Gastrocnemius medialis (tissue), 4 donors: Measurements from ENCODE around the gene RXYLT1. TPM values are rescaled to one million over a fixed set of nuclear protein-coding genes. Genes with fewer than 3 reads are reported as not detected.

Experiments used
- ATAC-seq, 2 donors: fragments of 150-250 bp; one replicate each; pipeline ENCODE4 v1.9.1; 2016
- DNase-seq, 2 donors: peaks; one replicate each; pipeline ENCODE4 v3.0.0-alpha.2; 2019
- H3K27ac ChIP-seq, 4 donors: fragments of 200-600 bp; sonication (generic); 1 replicate in 1 of 4; 2 replicates in 3 of 4; pipeline ENCODE4 v1.5.1; 2016 to 2018; ENCODE audit warnings: mild to moderate bottlenecking in 2 of 4, moderate library complexity in 1 of 4
- H3K27me3 ChIP-seq, 3 donors: fragments of 200-600 bp; sonication (generic) in 2 of 3; 1 replicate in 1 of 3; 2 replicates in 2 of 3; pipeline versions ENCODE4 v1.5.1 to v1.6.0; 2016 to 2019; ENCODE audit warnings: mild to moderate bottlenecking in 1 of 3, moderate library complexity in 1 of 3
- H3K36me3 ChIP-seq, 2 donors: fragments of 200-600 bp; sonication (generic) in 1 of 2; one replicate each; pipeline ENCODE4 v1.5.1; 2017 to 2018
- H3K4me1 ChIP-seq, 2 donors: fragments of 200-600 bp; sonication (generic) in 1 of 2; one replicate each; pipeline ENCODE4 v1.5.1; 2016 to 2017; ENCODE audit warnings: mild to moderate bottlenecking in 2 of 2
- H3K4me3 ChIP-seq, 4 donors: fragments of 200-600 bp; sonication (generic) in 3 of 4; 1 replicate in 1 of 4; 2 replicates in 3 of 4; pipeline ENCODE4 v1.5.1; 2016 to 2019; ENCODE audit warnings: mild to moderate bottlenecking in 2 of 4
- H3K9me3 ChIP-seq, 3 donors: fragments of 200-600 bp; sonication (generic) in 2 of 3; 1 replicate in 1 of 3; 2 replicates in 2 of 3; pipeline ENCODE4 v1.5.1; 2016 to 2019
- POLR2A ChIP-seq, 2 donors: fragments of 450-650 bp; IDR thresholded peaks; one replicate each; pipeline ENCODE4 v1.6.1; 2017; ENCODE audit warnings: antibody characterized with exemption in 2 of 2, mild to moderate bottlenecking in 2 of 2, moderate library complexity in 2 of 2
- in situ Hi-C, 4 donors: fragments of 200-750 bp; cut with MboI; loops; one replicate each; pipeline versions ENCODE4 v1.15.0 to v1.8.0; 2017; ENCODE audit warnings: low sequenced_read_pairs in 4 of 4
- intact Hi-C: fragments of 100-400 bp; cut with DNase I; formaldehyde crosslinking; loops from one replicate; pipeline ENCODE4 v1.15.1; 2023; ENCODE audit warnings: low total_unique reads
- total RNA-seq, 4 donors: library from RNA; depleted of rRNA; stranded (reverse); fragments of >200 nt; gene quantifications; one replicate each; pipeline versions ENCODE4 v1.1.0 to v1.2.3, GENCODE V29; 2016
- TF ChIP-seq, protein P1 (sequence below), 5 experiments: fragments of 450-650 bp in 3 of 5; fragments of 200-600 bp in 2 of 5; sonication (generic) in 2 of 5; IDR thresholded peaks in 4 of 5; conservative IDR thresholded peaks in 1 of 5; 1 replicate in 4 of 5; 2 replicates in 1 of 5; pipeline ENCODE4 v1.5.1; 2016 to 2019; ENCODE audit warnings: antibody characterized with exemption in 5 of 5, mild to moderate bottlenecking in 3 of 5, moderate library complexity in 3 of 5

RXYLT1 gene
- total RNA-seq, 4 donors from 2014 or later = 9.4 to 16.5 (median 14.1) TPM

DNA sequence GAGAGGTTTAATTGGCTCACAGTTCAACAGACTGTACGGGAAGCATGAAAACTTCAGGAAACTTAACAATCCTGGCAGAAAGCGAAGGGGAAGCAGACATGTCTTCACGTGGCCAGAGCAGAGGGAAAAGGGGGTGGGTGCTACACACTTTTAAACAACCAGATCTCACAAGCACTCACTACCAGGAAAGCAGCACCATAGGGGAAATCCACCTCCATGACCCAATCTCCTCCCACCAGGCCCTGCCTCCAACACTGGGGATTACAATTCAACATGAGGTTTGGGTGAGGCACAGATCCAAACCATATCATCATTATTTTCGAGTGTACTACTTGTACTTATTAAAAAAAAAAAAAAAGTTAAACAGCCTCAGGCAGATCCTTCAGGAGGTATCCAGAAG lies 29.9 kb downstream of the RXYLT1 start:
- Histone ChIP-seq H3K9me3 (no peaks in the 10 kb centered on the region), H3K4me1 (no peaks in the 10 kb centered on the region), H3K36me3 (peaks cover 0 to 8% of the 10 kb centered on the region in 2 donors), H3K4me3 (no peak overlapping the region), H3K27ac (no peak overlapping the region), H3K27me3 (no peaks in the 10 kb centered on the region)
- TF ChIP-seq POLR2A (IDR thresholded peaks at IDR 0.05) = no peak
- TF ChIP-seq, protein P1, sequence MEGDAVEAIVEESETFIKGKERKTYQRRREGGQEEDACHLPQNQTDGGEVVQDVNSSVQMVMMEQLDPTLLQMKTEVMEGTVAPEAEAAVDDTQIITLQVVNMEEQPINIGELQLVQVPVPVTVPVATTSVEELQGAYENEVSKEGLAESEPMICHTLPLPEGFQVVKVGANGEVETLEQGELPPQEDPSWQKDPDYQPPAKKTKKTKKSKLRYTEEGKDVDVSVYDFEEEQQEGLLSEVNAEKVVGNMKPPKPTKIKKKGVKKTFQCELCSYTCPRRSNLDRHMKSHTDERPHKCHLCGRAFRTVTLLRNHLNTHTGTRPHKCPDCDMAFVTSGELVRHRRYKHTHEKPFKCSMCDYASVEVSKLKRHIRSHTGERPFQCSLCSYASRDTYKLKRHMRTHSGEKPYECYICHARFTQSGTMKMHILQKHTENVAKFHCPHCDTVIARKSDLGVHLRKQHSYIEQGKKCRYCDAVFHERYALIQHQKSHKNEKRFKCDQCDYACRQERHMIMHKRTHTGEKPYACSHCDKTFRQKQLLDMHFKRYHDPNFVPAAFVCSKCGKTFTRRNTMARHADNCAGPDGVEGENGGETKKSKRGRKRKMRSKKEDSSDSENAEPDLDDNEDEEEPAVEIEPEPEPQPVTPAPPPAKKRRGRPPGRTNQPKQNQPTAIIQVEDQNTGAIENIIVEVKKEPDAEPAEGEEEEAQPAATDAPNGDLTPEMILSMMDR (IDR thresholded peaks at IDR 0.05 in 4 of 5, conservative IDR thresholded peaks at IDR 0.05 in 1 of 5) = no peak
- ATAC-seq (no peak), DNase-seq (no peak)
- intact Hi-C loops = loop anchor here (10.0 kb wide), 1 partner anchor 705 kb away; no protein-coding TSS in a partner anchor
- in situ Hi-C loops = loop anchor here in 1 of 4 donors (25.0 kb wide), 1 partner anchor 697 kb away; no protein-coding TSS in a partner anchor

DNA sequence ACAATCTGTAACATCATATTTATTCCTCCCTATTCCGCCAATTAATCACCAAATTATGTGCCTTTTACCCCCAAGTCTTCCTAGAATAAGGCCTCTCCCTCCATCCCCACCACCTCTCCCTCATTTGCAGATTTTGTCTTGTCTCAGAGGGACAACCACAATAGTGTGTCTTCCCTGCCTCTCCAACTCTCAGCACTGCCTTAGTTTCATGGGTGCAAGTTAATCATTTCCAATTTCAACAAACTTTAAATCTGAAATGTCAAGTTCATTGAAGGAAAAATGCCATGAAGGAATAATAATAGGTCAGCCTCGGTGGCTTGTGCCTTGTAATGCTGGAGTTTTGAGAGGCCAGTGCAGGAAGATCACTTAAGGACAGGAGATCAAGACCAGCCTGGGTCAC lies 31.6 kb downstream of the RXYLT1 start:
- in situ Hi-C loops (loop anchor here in 1 of 4 donors (25.0 kb wide), 1 partner anchor 699 kb away; no protein-coding TSS in a partner anchor), intact Hi-C loops (no loop called here)
- no peak overlapping the region for H3K4me3 ChIP-seq
- no peaks in the 10 kb centered on the region for H3K9me3 ChIP-seq
- H3K27ac ChIP-seq = no peak overlapping the region
- TF ChIP-seq, protein P1 (IDR thresholded peaks at IDR 0.05 in 4 of 5, conservative IDR thresholded peaks at IDR 0.05 in 1 of 5) = no peak
- no peak for TF ChIP-seq POLR2A (IDR thresholded peaks at IDR 0.05)
- H3K4me1 ChIP-seq = no peaks in the 10 kb centered on the region
- H3K36me3 ChIP-seq = peaks cover 0 to 8% of the 10 kb centered on the region in 2 donors
- no peak for DNase-seq
- no peaks in the 10 kb centered on the region for H3K27me3 ChIP-seq
- ATAC-seq = no peak

DNA sequence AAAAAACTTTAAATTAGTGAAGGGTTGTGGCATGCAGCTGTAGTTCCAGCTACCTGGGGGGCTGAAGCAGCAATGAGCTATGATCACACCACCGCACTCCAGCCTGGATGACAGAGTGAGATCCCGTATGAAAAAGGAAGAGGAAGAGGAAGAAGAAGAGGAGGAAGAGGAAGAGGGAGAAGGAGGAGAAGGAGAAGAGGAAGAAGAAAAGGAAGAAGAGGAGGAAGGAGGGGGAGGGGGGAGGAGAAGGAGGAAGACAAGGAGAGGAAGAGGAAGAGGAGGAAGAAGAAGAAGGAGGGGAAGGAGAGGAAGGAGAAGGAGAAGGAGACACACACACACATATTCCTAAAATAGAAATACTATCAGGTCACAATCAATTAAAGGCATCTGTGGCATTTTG lies 32.0 kb downstream of the RXYLT1 start:
- no peak for DNase-seq
- intact Hi-C loops = no loop called here
- in situ Hi-C loops = loop anchor here in 1 of 4 donors (25.0 kb wide), 1 partner anchor 699 kb away; no protein-coding TSS in a partner anchor
- no peaks in the 10 kb centered on the region for H3K9me3 ChIP-seq
- no peak overlapping the region for H3K4me3 ChIP-seq
- no peak for ATAC-seq
- TF ChIP-seq, protein P1 (IDR thresholded peaks at IDR 0.05 in 4 of 5, conservative IDR thresholded peaks at IDR 0.05 in 1 of 5) = no peak
- TF ChIP-seq POLR2A (IDR thresholded peaks at IDR 0.05) = no peak
- no peak overlapping the region for H3K27ac ChIP-seq
- H3K36me3 ChIP-seq = peaks cover 0 to 8% of the 10 kb centered on the region in 2 donors
- H3K27me3 ChIP-seq = no peaks in the 10 kb centered on the region
- no peaks in the 10 kb centered on the region for H3K4me1 ChIP-seq

- DNase-seq = no peak
- intact Hi-C loops = no loop called here
- TF ChIP-seq, protein P1 (IDR thresholded peaks at IDR 0.05 in 4 of 5, conservative IDR thresholded peaks at IDR 0.05 in 1 of 5) = no peak
- no peak for TF ChIP-seq POLR2A (IDR thresholded peaks at IDR 0.05)
- no peaks in the 10 kb centered on the region for H3K9me3 ChIP-seq
- no peak overlapping the region for H3K4me3 ChIP-seq
- no peak overlapping the region for H3K27ac ChIP-seq
- peaks cover 0 to 2% (median 0%) of the 10 kb centered on the region in 3 donors for H3K27me3 ChIP-seq
- H3K4me1 ChIP-seq = no peaks in the 10 kb centered on the region
- ATAC-seq = no peak
- H3K36me3 ChIP-seq = no peaks in the 10 kb centered on the region
- in situ Hi-C loops = loop anchor here in 1 of 4 donors (25.0 kb wide), 1 partner anchor 702 kb away; no protein-coding TSS in a partner anchor
Observed at GRCh38 chr12:63814146-63814772, 34.5 kb downstream of the RXYLT1 start.
